Panc1 (cell line): ENCODE data around the gene BEND4.

Experiments used
- POLR2AphosphoS5 ChIP-seq: IDR thresholded peaks from 2 replicates; pipeline ENCODE4 v1.6.1; 2012; ENCODE audit warnings: mild to moderate bottlenecking, low read depth, low read length, moderate library complexity
- SIN3A ChIP-seq: IDR thresholded peaks from 2 replicates; pipeline ENCODE4 v1.6.1; 2012; ENCODE audit warnings: low read depth, mild to moderate bottlenecking, low read length, moderate library complexity, borderline replicate concordance; ENCODE audit not compliant: insufficient read depth
- TF ChIP-seq, protein P1 (sequence below), 2 experiments: IDR thresholded peaks; 2 replicates each; pipeline ENCODE4 v1.6.1; 2011 to 2012; ENCODE audit warnings: low read depth in 2 of 2, control low read depth in 1 of 2, low read length in 1 of 2, mild to moderate bottlenecking in 1 of 2, moderate library complexity in 1 of 2; ENCODE audit not compliant: insufficient read depth in 1 of 2
- TF ChIP-seq, protein P2 (sequence below): fragments of 450-650 bp; IDR thresholded peaks from 2 replicates; pipeline ENCODE4 v1.5.1; 2017; ENCODE audit warnings: mild to moderate bottlenecking

GRCh38 chr4:42167709-42168108 lies 15.3 kb upstream of the BEND4 start:
- TF ChIP-seq, protein P1, sequence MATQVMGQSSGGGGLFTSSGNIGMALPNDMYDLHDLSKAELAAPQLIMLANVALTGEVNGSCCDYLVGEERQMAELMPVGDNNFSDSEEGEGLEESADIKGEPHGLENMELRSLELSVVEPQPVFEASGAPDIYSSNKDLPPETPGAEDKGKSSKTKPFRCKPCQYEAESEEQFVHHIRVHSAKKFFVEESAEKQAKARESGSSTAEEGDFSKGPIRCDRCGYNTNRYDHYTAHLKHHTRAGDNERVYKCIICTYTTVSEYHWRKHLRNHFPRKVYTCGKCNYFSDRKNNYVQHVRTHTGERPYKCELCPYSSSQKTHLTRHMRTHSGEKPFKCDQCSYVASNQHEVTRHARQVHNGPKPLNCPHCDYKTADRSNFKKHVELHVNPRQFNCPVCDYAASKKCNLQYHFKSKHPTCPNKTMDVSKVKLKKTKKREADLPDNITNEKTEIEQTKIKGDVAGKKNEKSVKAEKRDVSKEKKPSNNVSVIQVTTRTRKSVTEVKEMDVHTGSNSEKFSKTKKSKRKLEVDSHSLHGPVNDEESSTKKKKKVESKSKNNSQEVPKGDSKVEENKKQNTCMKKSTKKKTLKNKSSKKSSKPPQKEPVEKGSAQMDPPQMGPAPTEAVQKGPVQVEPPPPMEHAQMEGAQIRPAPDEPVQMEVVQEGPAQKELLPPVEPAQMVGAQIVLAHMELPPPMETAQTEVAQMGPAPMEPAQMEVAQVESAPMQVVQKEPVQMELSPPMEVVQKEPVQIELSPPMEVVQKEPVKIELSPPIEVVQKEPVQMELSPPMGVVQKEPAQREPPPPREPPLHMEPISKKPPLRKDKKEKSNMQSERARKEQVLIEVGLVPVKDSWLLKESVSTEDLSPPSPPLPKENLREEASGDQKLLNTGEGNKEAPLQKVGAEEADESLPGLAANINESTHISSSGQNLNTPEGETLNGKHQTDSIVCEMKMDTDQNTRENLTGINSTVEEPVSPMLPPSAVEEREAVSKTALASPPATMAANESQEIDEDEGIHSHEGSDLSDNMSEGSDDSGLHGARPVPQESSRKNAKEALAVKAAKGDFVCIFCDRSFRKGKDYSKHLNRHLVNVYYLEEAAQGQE (IDR thresholded peaks at IDR 0.05; ENCODE audit: insufficient read depth in 1 of 2, low read depth in 2 of 2, low read length in 1 of 2): no peak
- TF ChIP-seq, protein P2, sequence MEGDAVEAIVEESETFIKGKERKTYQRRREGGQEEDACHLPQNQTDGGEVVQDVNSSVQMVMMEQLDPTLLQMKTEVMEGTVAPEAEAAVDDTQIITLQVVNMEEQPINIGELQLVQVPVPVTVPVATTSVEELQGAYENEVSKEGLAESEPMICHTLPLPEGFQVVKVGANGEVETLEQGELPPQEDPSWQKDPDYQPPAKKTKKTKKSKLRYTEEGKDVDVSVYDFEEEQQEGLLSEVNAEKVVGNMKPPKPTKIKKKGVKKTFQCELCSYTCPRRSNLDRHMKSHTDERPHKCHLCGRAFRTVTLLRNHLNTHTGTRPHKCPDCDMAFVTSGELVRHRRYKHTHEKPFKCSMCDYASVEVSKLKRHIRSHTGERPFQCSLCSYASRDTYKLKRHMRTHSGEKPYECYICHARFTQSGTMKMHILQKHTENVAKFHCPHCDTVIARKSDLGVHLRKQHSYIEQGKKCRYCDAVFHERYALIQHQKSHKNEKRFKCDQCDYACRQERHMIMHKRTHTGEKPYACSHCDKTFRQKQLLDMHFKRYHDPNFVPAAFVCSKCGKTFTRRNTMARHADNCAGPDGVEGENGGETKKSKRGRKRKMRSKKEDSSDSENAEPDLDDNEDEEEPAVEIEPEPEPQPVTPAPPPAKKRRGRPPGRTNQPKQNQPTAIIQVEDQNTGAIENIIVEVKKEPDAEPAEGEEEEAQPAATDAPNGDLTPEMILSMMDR: no peak
- TF ChIP-seq SIN3A (no peak), POLR2AphosphoS5 (no peak)
